ENCODE results near the gene TGM6. TPM values are rescaled to one million over a fixed set of nuclear protein-coding genes. Genes with fewer than 3 reads are reported as not detected.

The TGM6 gene
- total and polyA plus RNA-seq, 2 experiments from 2014 or later = not detected

DNA sequence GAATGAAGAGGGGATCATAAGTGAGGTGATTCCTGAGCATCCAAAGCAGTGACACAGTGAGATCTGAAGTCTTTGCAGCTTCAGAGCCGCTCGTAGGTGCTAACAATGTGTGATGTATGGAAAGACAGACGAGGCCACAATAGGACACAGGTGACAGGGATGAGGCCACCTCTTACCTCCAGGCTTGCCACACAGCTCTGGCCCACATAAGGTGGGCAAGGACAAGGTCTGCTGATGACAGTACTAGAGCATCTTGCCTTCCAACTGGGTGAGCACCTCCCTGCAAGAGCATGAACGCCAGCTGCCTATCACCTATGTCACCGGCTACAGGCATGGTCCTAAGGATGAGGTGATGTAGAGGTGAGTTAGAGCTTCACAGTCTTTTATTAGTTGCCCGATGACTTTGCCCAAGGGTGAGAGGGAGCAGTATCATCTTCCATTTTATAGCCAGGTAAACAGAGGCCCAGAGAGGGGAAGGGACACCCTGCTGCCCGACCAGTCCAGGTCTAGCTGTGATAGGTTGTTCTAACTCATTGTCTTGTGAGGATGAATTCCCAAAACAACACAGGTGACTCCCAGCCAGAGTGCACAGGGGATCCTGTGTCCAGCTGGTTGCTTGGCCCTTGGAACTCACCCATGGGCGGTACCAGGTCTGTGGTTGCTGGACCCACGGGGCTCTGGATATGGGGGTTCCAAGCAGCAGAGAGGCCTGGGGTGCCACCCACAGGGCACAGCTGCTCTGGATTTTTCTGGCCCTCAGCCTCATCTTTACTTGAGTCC, 6.2 kb upstream of the TGM6 start:
- DNase-seq (ENCODE audit: low spot score) = no peak
- peaks cover 3% of the 10 kb centered on the region for H3K27me3 ChIP-seq
- no peaks in the 10 kb centered on the region for H3K79me2 ChIP-seq
- H3K27ac ChIP-seq = no peak overlapping the region
- H3K4me2 ChIP-seq = no peak overlapping the region
- no peak overlapping the region for H2AFZ ChIP-seq
- H4K20me1 ChIP-seq (ENCODE audit: insufficient read depth, poor library complexity, severe bottlenecking) = no peaks in the 10 kb centered on the region
- H3K4me1 ChIP-seq (ENCODE audit: insufficient read depth) = no peaks in the 10 kb centered on the region
- no peaks in the 10 kb centered on the region for H3K9me2 ChIP-seq (replicated peaks; ENCODE audit: insufficient read depth)
- TF ChIP-seq, protein P1, sequence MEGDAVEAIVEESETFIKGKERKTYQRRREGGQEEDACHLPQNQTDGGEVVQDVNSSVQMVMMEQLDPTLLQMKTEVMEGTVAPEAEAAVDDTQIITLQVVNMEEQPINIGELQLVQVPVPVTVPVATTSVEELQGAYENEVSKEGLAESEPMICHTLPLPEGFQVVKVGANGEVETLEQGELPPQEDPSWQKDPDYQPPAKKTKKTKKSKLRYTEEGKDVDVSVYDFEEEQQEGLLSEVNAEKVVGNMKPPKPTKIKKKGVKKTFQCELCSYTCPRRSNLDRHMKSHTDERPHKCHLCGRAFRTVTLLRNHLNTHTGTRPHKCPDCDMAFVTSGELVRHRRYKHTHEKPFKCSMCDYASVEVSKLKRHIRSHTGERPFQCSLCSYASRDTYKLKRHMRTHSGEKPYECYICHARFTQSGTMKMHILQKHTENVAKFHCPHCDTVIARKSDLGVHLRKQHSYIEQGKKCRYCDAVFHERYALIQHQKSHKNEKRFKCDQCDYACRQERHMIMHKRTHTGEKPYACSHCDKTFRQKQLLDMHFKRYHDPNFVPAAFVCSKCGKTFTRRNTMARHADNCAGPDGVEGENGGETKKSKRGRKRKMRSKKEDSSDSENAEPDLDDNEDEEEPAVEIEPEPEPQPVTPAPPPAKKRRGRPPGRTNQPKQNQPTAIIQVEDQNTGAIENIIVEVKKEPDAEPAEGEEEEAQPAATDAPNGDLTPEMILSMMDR (IDR thresholded peaks at IDR 0.05; ENCODE audit: poor library complexity) = no peak
- TF ChIP-seq EZH2phosphoT487 (IDR thresholded peaks at IDR 0.05; ENCODE audit: low read depth, severe bottlenecking, unreplicated experiment) (no peak), EZH2 (IDR thresholded peaks at IDR 0.05; ENCODE audit: borderline replicate concordance) (no peak)
- H3K36me3 ChIP-seq (replicated peaks; ENCODE audit: insufficient read depth, low read depth) = no peaks in the 10 kb centered on the region
- WGBS (ENCODE audit: low lambda C conversion rate, missing lambda C conversion rate) = 88% methylated on average over 9 of the region's 9 CpGs
- no peaks in the 10 kb centered on the region for H3K9me3 ChIP-seq (ENCODE audit: low read depth)
- no peak overlapping the region for H3K4me3 ChIP-seq

DNA sequence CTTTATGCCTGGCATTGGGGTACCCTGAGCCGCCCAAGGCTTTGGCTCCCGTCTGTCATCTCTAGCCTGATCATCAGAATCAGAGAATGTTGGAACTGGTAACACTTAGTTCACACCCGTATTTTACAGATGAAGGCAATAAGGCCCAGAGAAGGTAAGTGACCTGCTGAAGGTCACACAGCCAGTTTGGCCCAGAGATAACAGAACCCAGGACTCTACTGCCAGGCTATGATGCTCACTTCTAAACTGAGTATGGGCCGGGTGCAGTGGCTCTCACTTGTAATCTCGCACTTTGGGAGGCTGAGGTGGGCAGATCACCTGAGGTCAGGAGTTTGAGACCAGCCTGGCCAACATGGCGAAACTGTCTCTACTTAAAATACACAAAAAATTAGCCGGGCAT, 1.8 kb upstream of the TGM6 start:
- H3K4me2 ChIP-seq = no peak overlapping the region
- H4K20me1 ChIP-seq (ENCODE audit: insufficient read depth, poor library complexity, severe bottlenecking) = no peaks in the 10 kb centered on the region
- no peaks in the 10 kb centered on the region for H3K36me3 ChIP-seq (replicated peaks; ENCODE audit: insufficient read depth, low read depth)
- H3K27ac ChIP-seq = no peak overlapping the region
- H2AFZ ChIP-seq = no peak overlapping the region
- H3K9me3 ChIP-seq (ENCODE audit: low read depth) = no peaks in the 10 kb centered on the region
- H3K79me2 ChIP-seq = no peaks in the 10 kb centered on the region
- H3K4me1 ChIP-seq (ENCODE audit: insufficient read depth) = no peaks in the 10 kb centered on the region
- peaks cover 3% of the 10 kb centered on the region for H3K27me3 ChIP-seq
- H3K4me3 ChIP-seq = no peak overlapping the region
- 88% methylated on average over 7 of the region's 7 CpGs for WGBS (ENCODE audit: low lambda C conversion rate, missing lambda C conversion rate)
- TF ChIP-seq EZH2 (IDR thresholded peaks at IDR 0.05; ENCODE audit: borderline replicate concordance) = no peak
- TF ChIP-seq, protein P1 (IDR thresholded peaks at IDR 0.05; ENCODE audit: poor library complexity) = no peak
- no peak for TF ChIP-seq EZH2phosphoT487 (IDR thresholded peaks at IDR 0.05; ENCODE audit: low read depth, severe bottlenecking, unreplicated experiment)
- H3K9me2 ChIP-seq (replicated peaks; ENCODE audit: insufficient read depth) = no peaks in the 10 kb centered on the region
- DNase-seq (ENCODE audit: low spot score) = no peak

DNA sequence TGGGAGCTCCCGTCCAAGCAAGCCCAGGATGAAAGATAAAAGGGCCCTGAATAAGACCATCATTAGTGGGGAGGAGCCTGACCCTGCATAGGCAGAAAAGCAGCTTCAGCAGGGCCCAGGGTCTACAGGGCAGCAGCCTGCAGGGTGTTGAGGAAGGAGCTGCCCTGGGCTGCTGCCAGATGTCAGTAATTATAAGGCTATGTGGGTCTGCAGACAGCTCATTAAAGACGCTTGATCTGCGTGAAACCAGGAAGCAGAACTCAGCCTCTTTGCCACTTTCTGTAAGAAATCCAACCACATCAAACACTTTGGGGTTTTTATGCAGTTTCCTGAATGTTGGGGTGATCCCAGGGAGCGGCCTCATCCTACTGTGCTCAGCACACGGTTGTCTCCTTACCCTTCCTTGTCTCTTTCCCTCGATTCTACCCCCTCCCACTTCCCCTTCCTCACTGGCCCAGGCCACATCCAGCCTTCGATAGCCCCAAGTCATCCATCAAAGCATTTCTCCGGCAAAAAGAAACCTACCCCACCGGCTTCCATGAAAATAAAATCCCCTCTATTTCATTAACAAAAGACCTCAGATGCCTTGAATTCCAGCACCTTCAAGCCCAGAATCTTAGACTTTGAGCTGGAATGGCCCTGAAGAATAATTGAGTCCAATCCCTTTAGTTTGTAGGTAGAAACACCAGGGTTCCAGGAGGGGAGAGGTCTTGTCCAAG, 1.0 kb upstream of the TGM6 start:
- H3K79me2 ChIP-seq = no peaks in the 10 kb centered on the region
- H3K27me3 ChIP-seq = no peaks in the 10 kb centered on the region
- no peaks in the 10 kb centered on the region for H3K4me1 ChIP-seq (ENCODE audit: insufficient read depth)
- 57% methylated on average over 9 of the region's 9 CpGs for WGBS (ENCODE audit: low lambda C conversion rate, missing lambda C conversion rate)
- H3K27ac ChIP-seq = no peak overlapping the region
- no peaks in the 10 kb centered on the region for H4K20me1 ChIP-seq (ENCODE audit: insufficient read depth, poor library complexity, severe bottlenecking)
- H3K9me3 ChIP-seq (ENCODE audit: low read depth) = no peaks in the 10 kb centered on the region
- no peaks in the 10 kb centered on the region for H3K9me2 ChIP-seq (replicated peaks; ENCODE audit: insufficient read depth)
- TF ChIP-seq EZH2 (IDR thresholded peaks at IDR 0.05; ENCODE audit: borderline replicate concordance) = no peak
- TF ChIP-seq, protein P1 (IDR thresholded peaks at IDR 0.05; ENCODE audit: poor library complexity) = no peak
- no peak for TF ChIP-seq EZH2phosphoT487 (IDR thresholded peaks at IDR 0.05; ENCODE audit: low read depth, severe bottlenecking, unreplicated experiment)
- DNase-seq (ENCODE audit: low spot score) = no peak
- no peak overlapping the region for H2AFZ ChIP-seq
- H3K36me3 ChIP-seq (replicated peaks; ENCODE audit: insufficient read depth, low read depth) = no peaks in the 10 kb centered on the region
- H3K4me3 ChIP-seq = no peak overlapping the region
- no peak overlapping the region for H3K4me2 ChIP-seq
